Measurements from ENCODE around the gene AUH.
"Not testable (repeated sequence)": the region's sequence is repeated elsewhere in the genome, so short reads cannot be mapped to it uniquely, and the experiment has no call there.

The AUH gene

GRCh38 chr9:91378695-91379127 lies 17.0 kb upstream of the AUH start:
- DNase-seq, result no peak

GRCh38 chr9:91378054-91378453 lies 16.3 kb upstream of the AUH start:
- not testable (repeated sequence) for DNase-seq

GRCh38 chr9:91376239-91376638 lies 14.5 kb upstream of the AUH start:
- DNase-seq, result no peak

- DNase-seq, result no peak
Measured at GRCh38 chr9:91374939-91375338, 13.2 kb upstream of the AUH start.

GRCh38 chr9:91371894-91372293 lies 10.2 kb upstream of the AUH start:
- DNase-seq, result no peak

- not testable (repeated sequence) for DNase-seq
Measured at GRCh38 chr9:91370006-91370405, 8.3 kb upstream of the AUH start.

GRCh38 chr9:91364702-91365101 lies 3.0 kb upstream of the AUH start:
- DNase-seq, result no peak

- DNase-seq, result no peak
Measured at GRCh38 chr9:91364005-91364404, 2.3 kb upstream of the AUH start.

GRCh38 chr9:91362051-91362611 lies 413 bp upstream of the AUH start:
- no peak for DNase-seq

GRCh38 chr9:91360551-91361290 lies 997 bp downstream of the AUH start:
- no peak for DNase-seq

- DNase-seq, result no peak
Measured at GRCh38 chr9:91359734-91360470, 1.8 kb downstream of the AUH start.

- DNase-seq, result no peak
Measured at GRCh38 chr9:91359083-91359482, 2.6 kb downstream of the AUH start.

GRCh38 chr9:91354881-91355280 lies 6.8 kb downstream of the AUH start:
- DNase-seq, result no peak

- DNase-seq, result no peak
Measured at GRCh38 chr9:91349115-91349555, 12.6 kb downstream of the AUH start.

GRCh38 chr9:91348191-91348807 lies 13.4 kb downstream of the AUH start:
- DNase-seq, result no peak

- no peak for DNase-seq
Measured at GRCh38 chr9:91347377-91347776, 14.3 kb downstream of the AUH start.

GRCh38 chr9:91346644-91347043 lies 15.1 kb downstream of the AUH start:
- DNase-seq, result no peak

GRCh38 chr9:91345978-91346377 lies 15.7 kb downstream of the AUH start:
- no peak for DNase-seq

- no peak for DNase-seq
Measured at GRCh38 chr9:91342575-91342974, 19.1 kb downstream of the AUH start.

- DNase-seq, result no peak
Measured at GRCh38 chr9:91341749-91342148, 20.0 kb downstream of the AUH start.

GRCh38 chr9:91341258-91341746 lies 20.4 kb downstream of the AUH start:
- no peak for DNase-seq

GRCh38 chr9:91340395-91340967 lies 21.2 kb downstream of the AUH start:
- DNase-seq, result no peak

- no peak for DNase-seq
Measured at GRCh38 chr9:91338681-91339080, 23.0 kb downstream of the AUH start.
